HG02763 (cell line): ENCODE results near the gene CDK13.
"Not testable (repeated sequence)": the region's sequence is repeated elsewhere in the genome, so short reads cannot be mapped to it uniquely, and the experiment has no call there.

ENCODE experiments used
- ATAC-seq: cut with Tn5 transposase; IDR thresholded peaks from one replicate; pipeline ENCODE4 v1.9.1; 2021; ENCODE audit warnings: mild to moderate bottlenecking, moderate library complexity; ENCODE audit not compliant: unreplicated experiment

The CDK13 gene

DNA sequence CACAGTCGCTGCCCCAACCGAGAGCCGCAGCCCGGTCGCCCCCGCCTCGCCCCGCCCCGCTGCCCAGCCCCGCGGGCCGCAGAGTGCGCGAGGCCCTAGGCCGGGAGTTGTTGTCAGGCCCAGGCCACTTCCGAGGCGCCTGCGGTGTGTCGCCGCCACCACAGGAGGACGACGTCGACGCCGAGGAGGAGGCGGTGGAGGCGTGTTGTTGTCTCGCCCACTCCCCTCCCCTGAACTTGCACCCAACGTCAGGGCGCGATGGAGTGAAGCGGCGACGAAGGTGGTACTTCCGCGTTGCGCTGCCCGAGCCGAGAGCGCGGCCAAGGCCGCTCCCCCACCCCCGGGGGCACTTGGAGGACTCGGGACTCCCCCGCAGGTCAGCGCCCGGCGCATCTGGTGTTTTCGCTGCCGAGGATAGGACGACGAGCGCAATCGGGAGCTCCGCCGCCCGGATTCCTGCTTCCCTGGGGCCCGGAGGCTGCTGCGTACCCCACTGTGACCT is at the start of gene CDK13:
Gene CDK13, plus strand, starts transcription at position 286 of the 502 bp plus-strand sequence. CDS start 386 bp downstream, outside the sequence.
- ATAC-seq = peak; percentile 30

DNA sequence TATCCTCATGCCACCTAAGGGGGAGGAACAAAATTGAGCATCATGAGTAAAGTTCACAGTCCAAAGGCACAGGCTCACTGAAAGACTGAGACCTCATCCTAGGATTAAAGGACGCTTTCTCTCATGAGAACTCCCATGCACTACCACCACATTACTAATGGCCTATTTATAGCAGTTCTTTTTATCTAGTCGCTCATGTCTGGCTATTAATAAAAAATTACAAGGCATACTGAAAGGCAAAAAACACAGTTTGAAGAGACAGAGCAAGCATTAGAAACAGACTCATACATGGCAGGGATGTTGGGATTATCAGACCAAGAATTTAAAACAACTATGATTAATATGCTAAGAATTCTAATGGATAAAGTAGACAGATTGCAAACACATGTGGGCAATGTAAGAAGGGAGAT is 46.0 kb upstream of the CDK13 start:
- no peak for ATAC-seq

DNA sequence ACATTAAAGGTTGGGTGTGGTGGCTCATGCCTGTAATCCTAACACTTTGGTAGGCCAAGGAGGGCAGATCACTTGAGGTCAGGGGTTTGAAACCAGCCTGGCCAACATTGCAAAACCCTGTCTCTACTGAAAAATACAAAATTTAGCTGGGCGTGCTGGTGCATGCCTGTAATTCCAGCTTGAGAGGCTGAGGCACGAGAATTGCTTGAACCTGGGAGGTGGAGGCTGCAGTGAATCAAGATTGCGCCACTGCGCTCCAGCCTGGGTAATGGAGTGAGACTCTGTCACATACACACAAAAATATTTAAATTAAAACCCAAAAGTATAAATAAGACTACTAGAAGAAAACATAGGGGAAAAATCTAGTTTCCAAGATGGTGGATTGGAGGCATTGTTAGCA is 41.9 kb upstream of the CDK13 start:
- no peak for ATAC-seq

DNA sequence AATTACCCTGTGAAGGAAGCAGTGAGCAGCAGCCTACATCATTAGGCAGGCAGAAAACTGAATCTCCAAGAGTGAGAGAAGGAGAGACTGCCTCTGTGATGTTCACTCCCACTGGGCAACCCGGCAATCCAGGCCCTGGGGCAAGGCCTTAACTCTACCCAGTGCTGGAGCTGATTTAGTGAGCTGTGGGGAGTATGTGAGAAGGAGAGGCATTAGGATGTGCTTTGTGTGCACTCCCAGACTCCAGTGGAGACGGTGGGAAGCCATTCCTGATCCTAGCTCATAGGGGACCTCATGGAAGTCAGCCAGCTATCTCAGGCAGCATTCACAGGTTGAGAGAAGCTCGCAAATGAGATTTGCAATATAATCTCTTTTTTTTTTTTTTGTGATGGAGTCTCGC is 41.1 kb upstream of the CDK13 start:
- no peak for ATAC-seq

DNA sequence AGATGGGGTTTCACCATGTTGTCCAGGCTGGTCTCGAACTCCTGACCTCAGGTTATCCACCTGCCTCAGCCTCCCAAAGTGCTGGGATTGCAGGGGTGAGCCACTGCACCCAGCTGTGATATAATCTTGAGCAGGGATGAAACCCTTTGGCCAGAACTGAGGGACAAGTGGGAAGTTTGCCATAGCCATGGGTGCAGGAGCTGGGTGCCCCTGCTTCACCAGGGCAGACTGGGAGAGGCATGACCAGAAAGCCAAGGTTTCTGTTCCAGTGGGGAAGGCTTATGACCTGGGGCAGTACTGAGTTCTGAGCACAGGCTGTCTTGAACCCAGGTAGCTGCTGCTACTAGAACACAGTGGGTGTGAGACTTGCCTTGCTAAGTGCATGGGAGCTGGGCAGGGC is 40.5 kb upstream of the CDK13 start:
- ATAC-seq = no peak

DNA sequence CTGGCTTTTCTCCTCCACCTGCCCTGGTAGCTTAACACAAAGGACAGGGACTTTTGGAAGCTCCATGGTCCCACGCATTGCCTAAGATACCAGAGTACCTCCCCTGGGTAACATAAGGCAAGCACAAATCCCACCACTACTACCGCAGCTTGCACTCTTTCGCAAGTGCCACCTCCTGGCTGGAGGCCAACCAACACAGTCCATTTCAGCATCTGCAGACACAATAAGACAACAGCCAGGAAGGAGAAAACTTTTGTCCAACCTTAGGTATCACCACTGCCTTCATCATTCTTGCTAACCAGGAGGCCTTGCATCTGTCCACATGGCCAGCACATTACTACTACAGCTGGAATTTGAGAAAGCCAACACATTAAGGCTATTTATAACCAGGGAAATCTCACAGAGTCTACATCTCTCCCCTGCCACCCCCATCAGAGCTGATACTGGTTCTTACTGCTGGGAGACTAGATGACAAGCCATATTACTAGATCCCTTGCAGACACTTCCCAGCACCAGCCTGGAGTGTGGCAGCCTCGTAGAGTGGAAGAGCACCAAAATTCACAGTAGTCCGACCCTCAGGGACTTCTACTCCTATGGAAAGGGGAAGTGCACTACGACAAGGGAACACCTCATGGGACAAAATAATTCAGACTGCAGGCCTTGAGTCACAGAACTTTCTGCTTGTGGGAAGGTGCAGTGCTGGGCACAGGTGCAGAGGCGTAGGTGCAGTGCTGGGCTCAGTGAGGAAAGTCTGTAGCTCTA is 39.8 kb upstream of the CDK13 start:
- ATAC-seq = no peak

DNA sequence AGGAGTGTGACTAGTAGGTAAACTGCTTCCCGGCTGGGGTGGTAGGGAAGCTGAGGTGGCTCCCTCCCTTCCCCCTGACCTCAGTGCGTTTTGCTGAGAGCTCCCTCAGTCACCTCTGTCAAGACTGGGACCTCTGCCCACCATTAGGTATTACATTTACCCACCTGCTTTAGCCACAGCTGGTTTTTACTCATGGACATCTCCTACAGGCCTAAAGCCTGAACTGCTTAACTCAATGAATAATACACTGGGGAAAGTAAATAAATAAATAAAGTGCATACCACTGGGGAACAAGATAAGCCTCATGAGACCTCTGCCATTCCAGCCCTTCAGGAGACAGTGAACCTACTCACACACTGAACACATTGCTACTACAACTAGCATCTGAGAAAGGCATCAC is 38.9 kb upstream of the CDK13 start:
- no peak for ATAC-seq

DNA sequence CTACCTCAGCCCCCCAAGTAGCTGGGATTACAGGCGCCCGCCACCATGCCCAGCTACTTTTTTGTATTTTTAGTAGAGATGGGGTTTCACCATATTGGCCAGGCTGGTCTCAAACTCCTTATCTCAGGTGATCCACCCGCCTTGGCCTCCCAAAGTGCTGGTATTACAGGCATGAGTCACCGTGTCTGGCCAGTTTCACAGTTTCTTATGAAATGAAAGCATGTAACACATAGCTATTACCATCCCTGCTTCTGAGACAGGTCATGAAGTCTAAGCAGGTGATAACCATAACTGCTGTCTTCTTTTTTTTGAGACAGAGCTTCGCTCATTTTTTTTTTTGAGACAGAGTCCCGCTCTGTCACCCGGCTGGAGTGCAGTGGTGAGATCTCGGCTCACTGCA is 34.2 kb upstream of the CDK13 start:
- ATAC-seq = not testable (repeated sequence)

DNA sequence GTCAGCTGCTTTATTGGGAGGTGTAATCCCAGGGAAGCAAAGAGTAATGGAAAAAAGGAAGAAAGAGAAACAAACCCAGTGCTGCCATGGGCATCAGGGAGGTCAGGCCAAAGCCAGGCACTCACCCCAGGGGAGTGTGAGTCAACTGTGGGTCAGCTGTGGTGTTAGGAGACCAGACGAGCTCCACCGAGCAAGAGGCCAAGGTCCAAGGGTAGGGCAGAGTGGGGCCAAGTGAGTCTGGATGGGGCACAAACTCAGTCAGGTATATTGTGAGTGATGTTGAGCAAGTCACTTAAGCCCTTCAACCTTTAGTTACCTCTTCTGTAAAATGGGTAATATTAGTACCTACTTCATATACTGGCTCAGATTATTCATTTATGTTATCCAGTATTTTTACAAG is 30.4 kb upstream of the CDK13 start:
- no peak for ATAC-seq

DNA sequence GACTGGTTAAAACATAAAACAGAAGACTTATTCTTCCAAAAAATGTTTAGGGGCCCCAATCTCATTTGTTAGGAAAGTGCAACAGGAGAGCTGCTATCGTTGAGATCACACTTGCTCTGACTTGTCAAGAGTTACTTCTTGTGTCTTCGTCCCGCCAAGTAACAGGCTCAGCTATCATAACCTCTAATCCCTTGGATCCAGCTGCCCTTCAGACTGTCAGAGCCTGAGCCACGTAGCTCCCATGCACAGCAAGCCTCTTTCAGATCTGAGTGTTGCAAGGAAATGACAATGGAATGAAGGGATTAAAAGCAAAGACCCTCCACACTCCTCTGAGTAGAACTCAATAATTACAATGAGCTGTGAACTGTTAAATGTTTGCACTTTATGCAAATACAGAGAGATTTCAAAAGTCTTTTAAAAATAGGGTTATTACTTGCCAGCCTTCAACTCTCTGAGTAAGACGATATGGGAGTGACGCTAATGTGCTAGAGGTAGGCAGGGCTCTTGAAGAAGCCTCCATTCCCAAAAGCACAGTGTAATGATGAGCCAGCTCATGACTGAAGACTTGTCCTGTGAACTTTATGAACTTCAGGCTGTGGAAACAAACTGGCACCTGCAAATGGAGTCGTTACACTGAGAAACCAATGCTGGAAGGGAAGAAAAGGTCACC is 28.4 kb upstream of the CDK13 start:
- no peak for ATAC-seq

DNA sequence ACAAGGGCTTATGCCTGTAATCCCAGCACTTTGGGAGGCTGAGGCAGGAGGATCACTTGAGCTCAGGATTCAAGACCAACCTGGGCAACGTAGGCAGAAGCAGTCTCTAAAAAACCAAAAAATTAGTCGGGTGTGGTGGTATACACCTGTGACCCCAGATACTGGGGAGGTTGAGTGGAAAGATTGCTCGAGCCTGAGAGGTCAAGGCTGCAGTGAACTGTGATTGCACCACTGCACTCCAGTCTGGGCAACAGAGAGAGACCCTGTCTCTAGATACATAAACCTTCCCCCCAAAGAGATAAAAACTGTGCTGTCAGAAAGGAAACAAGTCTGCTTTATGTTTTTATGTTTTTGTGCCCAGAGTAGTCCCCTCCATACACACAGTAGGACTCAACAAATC is 27.5 kb upstream of the CDK13 start:
- no peak for ATAC-seq

DNA sequence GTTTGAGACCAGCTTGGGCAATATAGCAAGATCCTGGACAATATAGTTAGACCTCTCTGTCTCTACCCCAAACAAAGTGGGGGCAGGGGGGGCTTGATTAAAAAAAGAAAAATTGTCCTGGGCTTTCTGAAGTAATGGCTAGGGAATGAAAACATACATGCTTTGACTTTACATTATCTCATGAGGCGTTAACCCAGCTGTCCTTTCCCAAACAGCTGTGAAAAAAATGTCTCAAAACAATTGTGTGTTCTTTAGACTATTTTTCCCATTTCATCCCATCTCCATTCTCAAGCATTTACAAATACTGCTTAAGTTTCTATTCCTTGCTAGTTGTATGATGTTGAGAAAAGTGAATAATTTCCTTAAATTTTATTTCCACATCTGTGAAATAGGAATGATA is 27.0 kb upstream of the CDK13 start:
- ATAC-seq = no peak

DNA sequence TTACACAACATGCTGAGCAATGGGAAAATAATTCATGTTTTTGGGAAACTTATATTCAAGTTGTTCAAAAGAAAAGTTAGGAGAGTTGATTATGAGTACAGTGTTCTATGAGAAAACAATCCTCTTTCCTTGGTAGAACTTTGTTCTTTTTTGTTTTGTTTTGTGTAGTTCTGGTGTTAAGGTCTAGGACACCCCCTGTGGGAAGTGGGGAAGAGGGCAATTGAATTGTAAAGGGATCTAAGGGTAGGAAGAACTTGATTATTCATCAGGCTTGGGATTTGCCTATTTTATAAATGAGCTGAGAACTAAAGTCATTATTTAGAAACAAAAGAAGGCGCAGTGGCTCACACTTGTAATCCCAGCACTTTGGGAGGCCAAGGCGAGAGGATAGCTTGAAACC is 25.9 kb upstream of the CDK13 start:
- no peak for ATAC-seq

DNA sequence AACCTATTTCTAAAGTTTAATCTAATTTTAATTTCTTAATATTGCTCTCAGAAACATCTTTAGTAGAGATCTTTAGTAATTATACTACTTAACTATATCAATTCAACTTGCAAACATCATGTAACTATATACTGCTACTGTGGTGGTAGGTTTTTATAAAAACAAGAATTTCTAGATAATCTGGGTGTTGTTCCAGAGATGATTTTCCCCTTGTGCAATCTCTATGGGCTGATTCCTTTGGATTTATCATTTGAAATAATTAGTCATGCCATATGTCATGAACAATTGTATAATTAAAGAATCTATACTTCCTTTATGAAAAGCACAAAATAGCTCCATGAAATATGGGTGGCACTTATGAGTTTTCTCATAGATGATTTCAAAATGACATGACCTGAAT is 23.9 kb upstream of the CDK13 start:
- no peak for ATAC-seq

DNA sequence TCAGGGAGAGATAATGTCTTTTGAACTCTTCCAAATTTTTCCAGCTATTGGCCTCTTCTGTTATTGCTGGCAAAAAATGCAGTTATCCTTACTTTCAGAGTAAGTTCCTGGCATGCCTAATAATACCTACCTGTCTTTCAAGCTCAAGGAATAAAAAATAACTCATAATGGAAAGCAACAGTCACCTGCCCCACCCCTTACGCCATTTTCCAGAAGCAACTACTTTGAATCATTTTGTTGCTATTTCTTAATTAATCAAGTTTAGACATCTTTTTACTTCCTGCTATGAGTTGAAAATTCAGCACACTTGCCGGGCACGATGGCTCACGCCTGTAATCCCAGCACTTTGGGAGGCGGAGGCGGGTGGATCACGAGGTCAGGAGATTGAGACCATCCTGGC is 23.0 kb upstream of the CDK13 start:
- ATAC-seq = no peak

DNA sequence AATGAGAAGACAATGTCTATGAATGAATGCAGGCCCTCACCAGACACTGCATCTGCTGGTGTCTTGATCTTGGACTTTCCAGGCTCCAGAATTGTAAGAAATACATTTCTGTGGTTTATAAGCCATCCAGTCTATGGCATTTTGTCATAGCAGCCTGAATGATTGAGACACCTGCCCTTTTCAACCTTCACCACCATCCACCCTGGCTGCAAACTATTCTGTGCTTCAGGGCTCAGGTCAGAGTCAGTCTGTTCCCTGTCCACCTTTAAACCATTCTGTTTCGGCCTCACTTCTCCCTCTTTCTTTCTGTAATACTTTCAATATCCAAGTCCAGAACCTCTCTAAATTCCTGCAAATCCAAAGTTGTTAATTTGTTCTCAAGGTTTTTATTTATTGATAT is 15.9 kb upstream of the CDK13 start:
- ATAC-seq = no peak

DNA sequence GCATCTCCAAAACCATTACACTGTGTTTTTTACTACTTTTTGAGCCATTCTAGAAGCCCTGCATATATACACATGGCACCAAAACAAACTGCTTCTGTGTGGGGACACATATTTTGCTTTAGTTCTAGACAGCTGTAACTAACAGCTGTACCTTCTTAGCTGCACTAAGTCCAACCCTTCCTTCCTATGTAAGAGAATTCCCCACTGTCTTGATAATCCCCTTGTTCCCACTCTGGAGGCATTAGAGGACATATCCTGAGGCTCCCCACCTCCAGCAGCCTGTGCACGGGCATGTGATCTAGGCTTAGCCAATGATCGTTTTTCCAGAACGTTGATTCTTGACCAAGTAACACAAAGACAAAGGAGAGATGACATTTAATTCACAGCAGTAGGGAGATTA is 13.3 kb upstream of the CDK13 start:
- no peak for ATAC-seq

DNA sequence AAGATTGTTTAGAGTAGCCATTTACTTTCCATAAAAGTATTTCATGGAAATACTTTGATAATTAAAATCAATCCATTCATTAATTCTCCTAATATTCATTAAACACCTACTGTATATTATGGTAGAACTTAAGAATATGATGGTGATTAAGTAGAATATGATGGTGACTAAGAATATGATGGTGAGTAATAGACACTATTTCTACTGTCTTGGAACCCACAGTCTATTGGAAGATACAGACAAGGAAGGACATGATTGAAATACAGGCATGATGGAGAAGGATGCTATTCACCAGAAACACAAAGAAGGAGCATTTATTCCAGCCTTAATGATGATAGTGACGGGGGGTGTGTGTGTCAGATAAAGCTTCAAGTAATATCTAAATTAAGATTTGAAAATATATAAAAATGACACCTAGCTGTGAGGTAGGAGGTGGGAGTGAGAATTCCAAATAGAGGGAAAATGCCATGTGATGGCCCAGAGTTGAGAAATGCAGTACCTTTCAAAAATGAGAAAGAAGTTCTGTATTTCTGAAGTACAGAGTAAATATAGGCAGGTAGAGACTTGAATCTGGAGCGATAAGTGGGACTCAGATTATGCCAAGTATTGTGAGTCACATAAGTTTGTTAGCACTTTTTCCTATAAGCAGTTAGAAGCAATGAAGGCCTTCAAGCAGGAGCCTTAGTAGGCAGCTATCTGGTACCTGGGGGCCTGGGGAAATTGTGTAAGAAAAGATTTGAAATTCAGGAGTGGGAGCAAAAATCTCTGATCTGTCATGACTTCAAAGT is 12.5 kb upstream of the CDK13 start:
- ATAC-seq = no peak

DNA sequence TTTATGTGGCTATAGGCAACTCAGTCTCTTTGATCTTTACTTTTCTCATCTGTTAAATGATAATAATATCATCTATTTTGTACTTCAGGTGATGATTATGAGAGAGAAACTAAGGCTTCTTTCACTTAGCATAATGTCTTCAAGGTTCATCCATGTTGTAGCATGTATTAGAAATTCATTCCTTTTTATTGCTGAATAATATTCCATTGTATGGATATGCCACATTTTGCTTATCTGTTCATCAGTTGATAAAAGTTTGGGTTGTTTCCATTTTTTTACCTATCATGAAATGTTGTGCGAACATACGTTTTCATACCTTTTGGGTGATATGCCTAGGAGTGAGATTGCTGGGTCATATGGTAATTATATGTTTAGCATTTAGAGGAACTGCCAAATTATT is 7.2 kb upstream of the CDK13 start:
- ATAC-seq = no peak

DNA sequence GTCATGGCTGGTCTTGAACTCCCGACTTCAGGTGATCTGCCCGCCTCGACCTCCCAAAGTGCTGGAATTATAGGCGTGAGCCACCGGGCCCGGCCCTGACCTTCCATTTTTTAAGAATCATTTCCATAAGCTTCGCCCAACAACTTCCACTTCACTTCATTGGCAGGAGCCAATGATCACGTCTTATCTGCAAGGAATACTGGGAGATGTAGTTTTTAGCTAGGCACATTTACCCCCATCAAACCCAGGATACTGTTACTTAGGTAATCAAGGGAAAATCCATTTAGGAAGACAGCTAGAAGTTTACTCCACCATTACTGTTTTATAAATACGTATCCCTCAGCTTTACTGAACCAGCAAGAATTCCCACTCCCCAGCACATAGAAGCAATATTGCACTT is 3.4 kb upstream of the CDK13 start:
- no peak for ATAC-seq

DNA sequence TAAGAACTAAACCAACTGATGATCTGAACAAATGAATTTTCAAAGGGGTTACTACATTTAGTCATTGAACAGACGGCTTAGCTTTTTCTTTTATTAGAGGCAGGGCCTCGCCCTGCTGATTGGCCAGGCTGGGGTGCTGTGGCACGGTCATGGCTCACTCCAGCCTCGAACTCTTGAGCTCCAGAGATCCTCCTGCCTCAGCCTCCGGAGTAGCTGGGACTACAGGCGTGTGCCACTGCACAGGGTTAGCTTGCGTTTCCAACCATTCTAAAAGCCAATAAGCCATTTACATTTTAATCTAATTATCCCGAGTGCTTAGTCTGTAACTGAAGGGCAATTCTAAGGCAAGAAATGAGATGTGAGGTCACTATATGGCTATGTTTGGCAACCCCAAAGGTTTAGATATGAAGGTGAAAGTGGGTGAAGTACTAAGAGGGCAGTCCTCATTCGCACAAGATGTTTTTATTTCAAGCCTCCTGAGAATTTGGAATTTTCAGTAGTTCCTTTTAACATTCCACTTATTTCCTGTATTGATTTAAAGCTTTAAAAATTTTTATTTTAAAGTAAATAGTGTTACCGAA is 1.6 kb upstream of the CDK13 start:
- ATAC-seq = no peak
